GM18907 (cell line): ENCODE measurements around the gene PALM2AKAP2.

Experiments
- ATAC-seq: cut with Tn5 transposase; IDR thresholded peaks from one replicate; pipeline ENCODE4 v1.9.1; 2021; ENCODE audit warnings: mild to moderate bottlenecking, moderate library complexity; ENCODE audit not compliant: unreplicated experiment

PALM2AKAP2 gene

GRCh38 chr9:109779711-109780452 lies at the start of gene PALM2AKAP2:
PALM2AKAP2 (plus strand) TSS chr9:109780198; CDS start chr9:109780489, 291 bp downstream.
- no peak for ATAC-seq

DNA sequence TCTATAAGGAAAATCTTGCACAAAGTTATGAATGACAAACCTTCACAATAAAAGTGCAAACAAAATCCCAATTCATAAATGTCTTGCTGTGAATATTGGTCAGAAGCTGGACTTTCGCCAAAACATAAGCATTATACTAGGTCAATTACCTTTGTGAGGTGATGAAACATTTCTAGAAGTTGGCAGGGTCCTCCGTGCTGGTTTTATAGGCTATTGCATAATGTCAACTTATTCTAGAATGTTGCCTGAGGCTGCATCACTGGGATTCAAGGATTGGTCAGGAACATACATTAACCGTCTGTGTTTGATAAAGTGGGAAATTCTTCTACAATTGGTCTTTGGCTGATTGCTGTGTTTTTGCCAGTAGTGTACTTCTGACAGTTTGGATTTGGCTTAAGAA lies 49.8 kb upstream of the PALM2AKAP2 start:
- no peak for ATAC-seq

- no peak for ATAC-seq
These were observed 46.3 kb upstream of the PALM2AKAP2 start for GRCh38 chr9:109733690-109734089.

DNA sequence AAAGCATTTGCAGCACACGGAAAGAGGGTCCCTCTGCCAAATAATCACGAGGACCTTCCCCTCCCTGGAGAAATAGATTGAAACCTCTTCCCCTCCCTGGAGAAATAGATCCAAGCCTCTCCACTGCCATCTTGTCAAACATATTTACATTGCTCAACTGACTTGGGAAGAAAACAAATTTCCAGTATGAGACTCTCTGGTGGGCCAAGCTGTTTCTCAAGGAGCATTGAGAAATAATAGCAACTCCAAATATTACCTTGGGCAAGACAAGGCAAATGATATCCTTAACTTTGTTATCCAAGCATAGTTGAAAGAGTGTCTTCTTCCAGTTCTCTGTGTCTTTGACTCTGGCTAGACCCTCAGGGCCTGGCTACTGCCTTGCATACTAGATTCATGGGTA lies 45.2 kb upstream of the PALM2AKAP2 start:
- ATAC-seq: no peak

- no peak for ATAC-seq
These were observed 44.2 kb upstream of the PALM2AKAP2 start for GRCh38 chr9:109735801-109736200.

GRCh38 chr9:109737295-109737694 lies 42.7 kb upstream of the PALM2AKAP2 start:
- no peak for ATAC-seq

- no peak for ATAC-seq
These were observed 40.2 kb upstream of the PALM2AKAP2 start for GRCh38 chr9:109739760-109740159.

DNA sequence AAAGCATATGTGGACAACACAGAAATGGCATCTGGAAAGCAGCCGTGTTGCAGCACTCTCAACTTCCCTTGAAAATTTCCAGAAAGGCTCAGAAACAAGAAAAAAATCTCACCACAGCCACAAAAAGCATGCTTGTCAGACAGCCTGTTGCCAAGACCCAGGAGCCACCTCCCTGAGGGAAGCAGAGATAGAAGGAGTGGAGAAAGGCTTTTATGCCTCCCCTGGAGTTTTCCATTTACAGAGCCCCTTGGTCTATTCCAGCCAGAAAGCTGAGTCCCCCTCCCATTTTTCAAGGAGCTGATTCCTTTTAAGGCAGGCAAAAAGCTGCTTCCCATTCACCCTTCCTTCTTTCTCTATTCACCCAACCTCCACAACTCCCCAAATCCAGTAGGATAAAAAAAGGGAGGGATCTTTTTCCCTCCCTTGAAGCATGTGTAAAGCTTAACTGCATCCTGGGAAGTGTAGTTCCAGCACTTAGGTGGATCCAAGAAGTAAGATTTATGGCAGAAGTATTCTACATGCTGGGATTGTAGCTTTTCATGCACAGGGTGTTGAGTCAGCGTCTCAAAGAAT lies 37.1 kb upstream of the PALM2AKAP2 start:
- no peak for ATAC-seq

GRCh38 chr9:109743696-109744095 lies 36.3 kb upstream of the PALM2AKAP2 start:
- no peak for ATAC-seq

- ATAC-seq: no peak
These were observed 34.4 kb upstream of the PALM2AKAP2 start for GRCh38 chr9:109745335-109746283.

DNA sequence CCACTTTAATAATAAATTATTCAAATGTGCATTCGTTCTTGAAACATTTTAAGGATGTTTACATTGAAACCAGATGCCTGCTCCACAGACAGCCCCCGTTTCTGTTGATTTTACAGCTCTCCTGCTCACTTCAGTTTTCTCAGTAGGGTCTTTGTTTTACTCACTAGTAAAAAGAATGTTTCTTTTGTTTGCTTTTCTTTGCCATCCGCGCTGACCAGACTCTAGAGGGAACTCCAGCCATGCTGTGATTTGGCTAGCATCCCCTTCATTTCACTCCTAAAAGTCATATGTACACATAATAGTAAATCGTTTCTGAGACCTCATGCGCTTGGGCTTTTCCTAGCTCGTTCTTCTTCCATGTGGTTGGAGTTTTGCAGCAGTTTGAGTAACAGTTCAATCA lies 28.7 kb upstream of the PALM2AKAP2 start:
- ATAC-seq: no peak

- no peak for ATAC-seq
These were observed 26.7 kb upstream of the PALM2AKAP2 start for GRCh38 chr9:109753308-109753707.

- no peak for ATAC-seq
These were observed 25.0 kb upstream of the PALM2AKAP2 start for GRCh38 chr9:109755040-109755439.

GRCh38 chr9:109759589-109759988 lies 20.4 kb upstream of the PALM2AKAP2 start:
- ATAC-seq: no peak

GRCh38 chr9:109765278-109765677 lies 14.7 kb upstream of the PALM2AKAP2 start:
- no peak for ATAC-seq

DNA sequence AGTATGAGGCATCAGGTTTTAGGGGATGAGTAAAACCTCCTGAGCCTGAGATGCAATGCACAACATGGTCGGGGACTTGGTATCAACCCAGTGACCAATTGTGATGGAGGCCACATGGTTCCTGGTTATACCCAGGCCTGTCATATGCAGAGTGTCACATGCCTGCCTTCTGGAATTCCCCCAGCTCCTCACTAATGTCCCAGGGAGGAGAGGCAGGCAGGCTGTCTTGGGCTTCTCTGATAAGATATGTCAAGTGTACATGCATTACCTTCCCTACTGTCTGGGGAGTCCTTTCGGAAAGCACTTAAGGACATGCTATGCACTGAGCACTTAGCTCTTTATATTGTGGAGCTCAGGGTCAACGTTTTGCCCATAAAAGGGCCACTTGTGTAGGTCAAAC lies 14.2 kb upstream of the PALM2AKAP2 start:
- no peak for ATAC-seq

GRCh38 chr9:109766351-109766750 lies 13.6 kb upstream of the PALM2AKAP2 start:
- no peak for ATAC-seq

GRCh38 chr9:109767404-109767803 lies 12.6 kb upstream of the PALM2AKAP2 start:
- no peak for ATAC-seq

DNA sequence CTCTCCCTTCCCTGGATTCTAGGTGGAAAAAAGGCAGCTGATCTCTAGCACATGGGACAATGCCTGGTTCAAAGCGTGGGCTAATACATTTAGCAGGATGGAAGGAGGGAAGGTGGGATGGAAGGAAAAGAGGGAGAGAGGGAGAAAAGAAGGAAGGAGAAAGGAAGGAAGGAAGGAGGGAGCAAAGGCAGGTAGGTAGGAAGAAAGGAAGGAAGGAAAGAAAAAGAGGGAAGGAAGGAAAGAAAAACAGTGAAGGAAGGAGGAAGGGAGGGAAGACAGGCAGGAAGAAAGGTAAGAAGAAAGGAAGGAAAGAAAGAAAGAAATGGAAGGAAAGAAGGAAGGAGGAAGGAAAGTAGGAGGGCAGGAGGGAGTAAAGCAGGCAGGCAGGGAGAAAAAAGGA lies 12.2 kb upstream of the PALM2AKAP2 start:
- ATAC-seq: no peak

DNA sequence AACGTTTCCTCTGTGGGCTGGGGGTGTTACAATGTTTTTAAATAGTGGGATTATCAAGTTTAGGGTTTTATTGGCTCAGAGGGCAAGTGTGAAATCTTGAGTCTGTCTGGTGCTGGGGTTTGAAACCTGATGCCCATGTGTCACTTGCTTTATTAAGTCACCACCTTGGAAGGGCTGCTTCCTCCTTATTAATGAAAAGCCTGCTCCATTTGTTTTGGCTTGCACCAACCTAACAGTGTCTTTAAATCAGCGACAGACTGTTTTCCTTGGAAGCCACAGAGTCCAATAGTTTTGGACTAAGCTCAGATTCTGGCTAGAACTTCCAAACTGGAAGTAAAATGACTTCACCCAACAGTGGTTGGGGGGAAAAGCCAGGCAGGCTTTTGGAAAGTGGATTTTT lies 10.7 kb upstream of the PALM2AKAP2 start:
- no peak for ATAC-seq

DNA sequence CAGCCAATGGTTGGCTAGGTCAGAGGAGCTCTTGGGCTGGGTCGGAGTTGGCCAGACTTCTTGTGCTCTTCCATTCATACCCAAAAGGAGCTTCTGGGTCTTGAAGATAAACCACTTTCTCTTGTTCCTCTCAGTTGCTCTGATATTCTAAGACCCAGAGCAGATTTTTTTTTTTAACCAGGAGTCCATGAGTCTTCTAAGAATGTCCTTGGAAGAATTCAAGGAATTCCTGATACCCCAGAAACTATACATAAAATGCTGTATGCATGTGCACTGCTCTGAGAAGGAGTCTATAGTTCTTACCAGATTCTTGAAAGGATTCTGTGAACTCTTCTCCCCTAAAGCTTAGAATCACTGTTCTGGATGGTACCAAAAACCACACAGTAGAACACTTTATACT lies 9.9 kb upstream of the PALM2AKAP2 start:
- no peak for ATAC-seq

GRCh38 chr9:109771087-109771486 lies 8.9 kb upstream of the PALM2AKAP2 start:
- ATAC-seq: no peak
